ENCODE data around the gene TMEM61.
"Not testable (repeated sequence)": the region's sequence is repeated elsewhere in the genome, so short reads cannot be mapped to it uniquely, and the experiment has no call there.

TMEM61 gene

GRCh38 chr1:54980528-54981241 lies at the start of gene TMEM61:
TSS of gene TMEM61 (plus strand) at chr1:54980628. CDS start at chr1:54981066, 438 bp downstream.
- DNase-seq = no peak

- no peak for DNase-seq
Measured at GRCh38 chr1:54931275-54931840, 49.1 kb upstream of the TMEM61 start.

GRCh38 chr1:54934081-54934480 lies 46.3 kb upstream of the TMEM61 start:
- DNase-seq = not testable (repeated sequence)

- no peak for DNase-seq
Measured at GRCh38 chr1:54934869-54935268, 45.6 kb upstream of the TMEM61 start.

GRCh38 chr1:54936791-54937190 lies 43.6 kb upstream of the TMEM61 start:
- DNase-seq = no peak

- DNase-seq = no peak
Measured at GRCh38 chr1:54937469-54937868, 43.0 kb upstream of the TMEM61 start.

- DNase-seq = not testable (repeated sequence)
Measured at GRCh38 chr1:54938955-54939354, 41.5 kb upstream of the TMEM61 start.

- DNase-seq = no peak
Measured at GRCh38 chr1:54940042-54940441, 40.4 kb upstream of the TMEM61 start.

- no peak for DNase-seq
Measured at GRCh38 chr1:54942976-54943375, 37.5 kb upstream of the TMEM61 start.

GRCh38 chr1:54944610-54945392 lies 35.6 kb upstream of the TMEM61 start:
- DNase-seq = peak; percentile 52

- no peak for DNase-seq
Measured at GRCh38 chr1:54945393-54945936, 35.0 kb upstream of the TMEM61 start.

GRCh38 chr1:54947540-54947939 lies 32.9 kb upstream of the TMEM61 start:
- DNase-seq = no peak

- DNase-seq = no peak
Measured at GRCh38 chr1:54949053-54949452, 31.4 kb upstream of the TMEM61 start.

GRCh38 chr1:54950006-54950368 lies 30.4 kb upstream of the TMEM61 start:
- no peak for DNase-seq

GRCh38 chr1:54950369-54951163 lies 29.9 kb upstream of the TMEM61 start:
- peak; percentile 43 for DNase-seq

GRCh38 chr1:54951810-54952226 lies 28.6 kb upstream of the TMEM61 start:
- no peak for DNase-seq

- no peak for DNase-seq
Measured at GRCh38 chr1:54952950-54953718, 27.3 kb upstream of the TMEM61 start.

- DNase-seq = no peak
Measured at GRCh38 chr1:54953846-54954245, 26.6 kb upstream of the TMEM61 start.

GRCh38 chr1:54955359-54955758 lies 25.1 kb upstream of the TMEM61 start:
- DNase-seq = no peak

GRCh38 chr1:54956726-54957125 lies 23.7 kb upstream of the TMEM61 start:
- no peak for DNase-seq

GRCh38 chr1:54959241-54959640 lies 21.2 kb upstream of the TMEM61 start:
- no peak for DNase-seq

Data from NCI-H446 treated with DMSO at 0.1 percent for 48 hours (cell line).